ENCODE results near the gene DARS1.

DNA sequence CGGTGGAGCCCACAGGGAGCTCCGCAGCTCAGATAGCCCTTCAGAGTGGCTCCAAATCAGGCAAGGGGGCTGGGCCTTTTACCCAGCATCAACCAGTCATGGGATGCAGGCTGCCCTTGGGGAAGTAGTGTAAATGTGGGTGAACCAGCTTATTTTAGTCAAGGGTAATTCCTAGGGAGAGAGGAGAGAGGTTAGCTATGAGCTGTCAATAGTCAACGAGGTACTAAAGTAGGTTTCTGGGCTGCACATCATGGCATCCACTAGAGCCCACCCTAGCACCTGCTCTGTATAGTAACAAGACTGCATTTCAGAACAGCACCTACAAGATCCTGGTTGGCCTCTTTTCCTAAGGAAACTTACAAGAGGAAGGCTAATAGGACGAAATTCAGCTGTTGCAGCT, 99.7 kb downstream of the DARS1 start:
- TF ChIP-seq CTCF (conservative IDR thresholded peaks at IDR 0.05; ENCODE audit: low read depth, low read length), result no peak
- no peak for TF ChIP-seq EZH2phosphoT487 (IDR thresholded peaks at IDR 0.05; ENCODE audit: borderline replicate concordance, low read length)

Data from PC-3 (cell line).